Esophagus mucosa (tissue), 1 donor: ENCODE data around the gene GARIN3. TPM values are rescaled to one million over a fixed set of nuclear protein-coding genes. Genes with fewer than 3 reads are reported as not detected.

ENCODE experiments used
- ATAC-seq: fragments of 200-7000 bp; cut with Tn5 transposase; one replicate; pipeline ENCODE4 v1.9.1; 2020
- total RNA-seq: library from RNA; stranded (reverse); gene quantifications from one replicate; pipeline ENCODE4 v1.2.4, GENCODE V29; 2023
- donor health status: DM: yes; HTN: yes; CAD: no.

The GARIN3 gene
- total RNA-seq, 1 donor from 2014 or later = not detected

DNA sequence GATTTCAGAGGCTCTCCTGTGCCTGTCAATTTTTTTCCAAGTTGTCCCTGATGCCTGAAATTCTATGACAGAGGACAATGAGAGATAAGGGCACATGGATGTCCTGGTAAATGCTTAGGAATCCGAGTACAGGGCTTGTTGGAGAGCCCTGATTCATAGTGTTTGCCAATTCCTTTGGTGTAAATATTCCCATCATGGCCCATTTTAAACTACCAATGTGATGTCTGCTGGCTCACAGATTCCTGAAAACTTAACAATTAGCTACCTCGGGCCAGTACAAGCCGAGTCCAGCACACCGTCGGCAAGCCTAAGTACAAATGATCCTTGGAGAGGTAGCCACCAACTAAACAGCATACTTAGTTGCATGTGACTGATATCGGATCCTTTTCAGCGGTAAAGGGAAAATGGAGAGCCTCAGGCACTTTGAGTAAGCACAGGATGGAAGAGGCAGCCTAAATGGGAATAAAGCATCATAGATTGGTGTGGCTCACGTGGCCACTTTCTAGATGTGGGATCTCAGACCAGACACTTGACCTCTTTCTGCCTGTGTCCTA, 18.1 kb upstream of the GARIN3 start:
- no peak for ATAC-seq

DNA sequence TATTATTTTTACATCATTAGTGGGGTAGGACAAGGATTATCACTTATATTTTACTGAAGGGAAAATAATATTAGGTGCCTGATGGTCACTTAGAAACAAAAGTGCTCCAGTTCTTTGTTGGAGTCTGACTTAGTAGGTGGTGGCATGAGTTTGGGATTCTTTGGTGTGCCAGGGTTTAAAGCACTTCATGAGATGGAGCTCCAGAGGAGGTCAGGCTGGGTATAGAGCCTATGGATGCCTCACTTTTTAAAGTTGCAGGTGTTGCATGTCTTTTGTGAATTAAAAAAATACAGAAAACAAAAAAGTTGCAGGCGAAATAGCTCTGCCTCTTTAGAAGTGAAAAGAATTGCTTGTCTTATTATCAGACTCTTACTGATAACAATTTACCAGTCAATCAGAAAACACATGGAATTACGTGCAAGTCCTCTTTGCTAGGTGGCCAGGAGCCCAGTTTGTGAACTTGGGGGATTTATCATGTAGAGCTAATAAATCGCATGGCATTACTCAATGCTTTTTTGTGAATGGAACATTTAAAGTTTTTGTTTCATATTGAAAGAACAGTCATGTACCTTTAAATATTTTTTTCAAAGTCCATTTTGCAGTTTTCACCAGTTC, 16.2 kb upstream of the GARIN3 start:
- no peak for ATAC-seq

DNA sequence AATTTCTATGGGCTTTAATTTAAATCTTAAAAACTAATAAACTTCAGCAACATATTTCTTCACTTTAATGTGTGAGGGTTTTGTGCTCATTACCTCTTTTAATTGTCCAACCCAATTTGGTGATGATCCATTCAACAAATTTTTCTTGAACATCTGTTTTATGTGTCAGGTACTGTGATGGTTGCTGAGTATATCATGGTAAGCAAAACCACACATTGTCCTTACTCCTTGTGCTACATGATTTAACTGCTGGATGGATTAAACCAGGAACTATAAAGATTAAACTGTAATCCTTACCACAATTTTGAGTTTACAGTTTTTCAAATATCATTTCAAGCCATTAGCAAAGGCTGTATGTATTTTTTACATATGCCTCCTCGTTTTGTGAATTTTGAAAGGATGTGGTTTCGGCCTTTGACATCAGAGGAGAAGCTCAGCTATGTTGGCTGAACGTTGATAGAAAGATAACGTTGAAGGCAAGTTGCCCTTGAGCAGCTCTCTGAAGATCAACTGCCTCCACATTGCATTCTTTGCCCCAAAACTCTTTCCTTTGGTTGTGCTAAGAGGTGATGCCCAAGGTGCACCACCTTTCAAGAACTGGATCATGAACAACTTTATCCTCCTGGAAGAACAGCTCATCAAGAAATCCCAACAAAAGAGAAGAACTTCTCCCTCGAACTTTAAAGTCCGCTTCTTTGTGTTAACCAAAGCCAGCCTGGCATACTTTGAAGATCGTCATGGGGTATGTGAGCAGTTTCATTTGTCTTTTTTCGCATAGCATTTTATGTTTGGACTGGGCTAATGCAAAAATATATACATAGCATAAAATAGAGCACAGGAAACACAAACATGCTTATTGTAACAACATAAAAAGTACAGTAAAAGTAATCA, 14.6 kb upstream of the GARIN3 start, which contains the start of gene ITK:
ITK (plus strand) TSS at position 467 of the 891 bp plus-strand sequence; CDS start at position 605, 138 bp downstream.
- ATAC-seq = no peak

DNA sequence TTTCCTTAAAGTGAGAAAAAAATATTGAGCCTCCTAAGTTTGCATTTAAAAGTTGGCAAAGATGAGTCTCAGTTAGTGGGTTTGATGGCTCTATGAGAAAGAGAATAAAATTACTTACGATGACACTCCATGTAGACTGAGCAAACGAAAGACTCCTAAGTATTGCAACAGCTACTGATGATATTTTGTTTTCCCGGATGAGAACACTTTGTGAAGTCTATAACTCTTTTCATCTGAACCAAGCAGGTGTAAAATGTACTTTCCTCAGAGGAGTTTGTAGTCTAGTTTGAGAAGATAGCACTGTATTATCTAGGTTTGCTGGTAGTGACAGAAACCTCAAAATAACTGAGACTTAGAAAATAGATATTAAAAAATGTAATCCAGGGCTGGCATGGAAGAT, 12.9 kb upstream of the GARIN3 start:
- no peak for ATAC-seq

DNA sequence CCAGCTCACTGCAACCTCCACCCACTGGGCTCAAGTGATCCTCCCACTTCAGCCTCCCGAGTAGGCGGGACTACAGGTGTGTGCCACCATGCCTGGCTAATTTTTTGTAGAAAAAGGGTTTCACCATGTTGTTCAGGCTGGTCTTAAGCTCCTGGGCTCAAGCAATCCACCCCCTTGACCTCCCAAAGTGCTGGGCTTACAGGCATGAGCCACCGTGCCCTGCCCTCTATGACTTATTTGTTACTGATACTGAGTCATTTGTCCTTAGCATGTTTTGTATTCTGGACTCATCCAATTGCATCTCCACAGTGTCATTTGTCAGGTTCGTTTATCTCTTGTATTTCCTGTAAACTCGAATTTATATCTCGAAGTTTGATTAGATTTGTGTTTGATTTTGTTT, 11.9 kb upstream of the GARIN3 start:
- no peak for ATAC-seq

DNA sequence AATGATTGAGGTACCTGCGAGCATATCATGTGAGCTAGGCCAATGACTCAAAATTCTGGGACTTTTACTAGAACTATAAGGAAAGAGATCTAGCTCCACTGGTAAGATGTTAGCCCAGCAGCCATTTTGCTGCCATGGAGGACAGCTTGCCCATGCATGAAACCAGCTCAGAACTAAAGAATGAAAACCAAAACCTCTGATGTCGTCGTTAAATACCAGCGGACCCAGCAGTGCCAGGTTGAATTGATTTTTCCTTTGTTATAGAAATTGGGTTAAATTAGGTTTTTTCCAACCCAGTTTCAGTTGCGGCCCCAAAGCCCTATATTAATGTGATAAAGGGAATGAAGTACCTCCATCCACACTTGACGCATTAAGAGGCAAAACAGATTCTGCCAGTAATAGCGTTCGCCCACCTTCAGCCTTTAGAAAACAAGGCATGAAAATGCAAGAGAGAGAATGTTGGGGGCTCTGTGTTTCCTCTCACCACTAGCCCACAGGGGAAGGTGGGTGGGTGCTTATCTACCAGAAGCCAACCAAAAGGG, 9.1 kb upstream of the GARIN3 start:
- no peak for ATAC-seq

DNA sequence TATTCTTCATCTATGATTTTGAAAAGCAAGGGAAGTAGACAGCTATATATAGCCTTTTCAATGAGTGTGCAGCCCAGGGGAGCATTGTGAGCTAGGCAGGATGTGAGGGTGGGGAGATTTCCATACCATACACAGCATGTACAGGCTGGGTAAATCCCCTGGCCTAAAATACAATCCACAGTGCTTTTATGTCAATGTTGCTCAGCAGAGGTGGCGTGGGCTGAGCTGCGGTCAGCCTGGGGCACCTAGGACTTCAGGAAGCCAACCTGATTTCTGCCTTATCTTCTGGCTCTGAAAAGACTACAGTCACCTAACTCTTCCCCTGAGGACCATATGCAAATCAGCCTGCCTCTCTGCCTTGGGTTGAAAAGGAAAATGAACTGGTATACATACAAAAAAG, 6.3 kb upstream of the GARIN3 start:
- ATAC-seq = peak; percentile 42

DNA sequence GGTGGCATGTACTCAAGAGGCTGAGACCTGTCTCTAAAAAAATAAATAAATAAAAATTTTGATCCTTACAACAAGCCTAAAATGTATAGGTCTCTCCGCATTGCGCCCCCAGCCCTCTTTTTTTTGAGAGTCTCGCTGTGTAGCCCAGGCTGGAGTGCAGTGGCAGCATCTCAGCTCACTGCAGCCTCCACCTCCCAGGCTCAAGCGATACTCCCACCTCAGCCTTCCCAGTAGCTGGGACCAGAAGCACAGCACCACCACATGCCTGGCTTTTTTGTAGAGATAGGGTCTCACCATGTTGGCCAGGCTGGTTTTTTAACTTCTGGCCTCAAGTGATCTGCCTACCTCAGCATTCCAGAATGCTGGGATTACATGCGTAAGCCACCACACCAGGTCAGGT, 2.2 kb upstream of the GARIN3 start:
- ATAC-seq = no peak

DNA sequence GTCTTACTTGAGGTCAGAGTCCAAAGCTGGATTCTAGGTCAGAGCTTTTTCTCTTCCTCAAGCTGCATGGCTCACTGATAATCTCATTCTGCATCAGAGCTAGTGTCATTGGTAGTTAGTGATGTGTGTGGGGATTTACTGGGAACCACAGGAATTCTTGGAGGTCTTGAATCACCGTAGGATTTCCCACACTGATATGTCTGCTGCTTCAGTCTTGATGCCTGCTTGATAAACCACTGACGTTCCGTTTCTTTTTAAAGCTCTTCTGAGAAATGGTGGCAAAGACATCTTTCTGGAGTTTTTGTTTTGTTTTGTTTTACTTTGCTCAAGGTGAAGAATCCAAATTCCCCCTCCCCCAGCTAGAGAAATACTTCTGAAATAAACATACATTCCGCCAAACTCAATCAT, 1.2 kb upstream of the GARIN3 start:
- ATAC-seq = no peak

DNA sequence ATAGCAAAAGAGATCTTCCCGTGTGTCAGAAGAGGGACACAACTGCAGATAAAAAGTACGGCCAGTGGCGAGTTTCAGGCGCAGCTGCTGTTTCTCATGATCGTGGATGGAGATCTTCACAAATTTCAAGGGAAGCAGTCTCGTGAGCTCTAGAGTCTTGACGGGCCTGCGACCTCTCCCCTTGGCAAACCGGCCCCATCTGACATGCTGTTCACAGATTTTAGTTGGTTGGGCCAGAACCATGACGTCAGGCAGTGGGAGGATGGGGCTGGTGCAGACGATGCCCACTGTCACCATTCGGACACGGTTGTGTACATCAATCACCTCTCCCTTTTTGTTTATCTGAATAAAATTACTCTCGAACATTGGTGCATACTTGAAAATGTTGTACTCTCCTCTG, 396 bp downstream of the GARIN3 start:
- ATAC-seq = no peak

DNA sequence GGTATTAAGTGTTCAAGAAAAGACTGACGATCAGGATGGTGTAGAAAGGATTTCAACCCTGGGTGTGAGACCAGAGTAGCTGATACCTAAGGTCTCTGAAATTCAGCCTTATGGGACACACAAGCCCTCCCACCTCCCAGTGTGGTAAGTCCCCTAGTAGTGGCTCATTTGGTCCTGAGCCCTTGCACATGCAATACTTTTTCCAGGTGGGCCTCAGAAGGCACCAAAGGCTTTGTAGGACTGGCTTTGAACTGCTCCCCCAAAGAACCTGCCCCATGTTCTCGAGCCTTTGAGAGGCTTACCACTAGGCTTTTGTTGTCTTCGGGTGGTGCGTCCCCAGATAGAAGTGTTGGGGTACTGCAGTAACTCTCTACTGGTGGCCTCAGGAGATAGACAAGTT, 803 bp downstream of the GARIN3 start:
- ATAC-seq = no peak

DNA sequence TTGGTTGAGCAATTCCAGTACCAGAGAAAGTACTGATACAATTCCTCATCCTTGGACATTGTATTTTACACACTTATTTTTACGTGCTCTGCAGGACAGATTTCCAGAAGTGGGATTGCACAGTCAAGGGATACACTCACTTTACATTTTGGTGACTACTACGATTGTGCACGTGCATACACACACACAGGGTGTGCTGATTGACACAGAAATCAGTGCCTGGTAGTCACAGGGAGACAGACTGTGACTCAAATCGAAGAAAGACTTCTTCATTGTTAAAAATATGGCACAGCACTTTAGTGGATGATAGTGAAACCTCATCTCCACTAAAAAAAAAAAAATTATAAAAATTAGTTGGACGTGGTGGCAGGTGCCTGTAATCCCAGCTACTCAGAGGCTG, 1.5 kb downstream of the GARIN3 start:
- no peak for ATAC-seq

DNA sequence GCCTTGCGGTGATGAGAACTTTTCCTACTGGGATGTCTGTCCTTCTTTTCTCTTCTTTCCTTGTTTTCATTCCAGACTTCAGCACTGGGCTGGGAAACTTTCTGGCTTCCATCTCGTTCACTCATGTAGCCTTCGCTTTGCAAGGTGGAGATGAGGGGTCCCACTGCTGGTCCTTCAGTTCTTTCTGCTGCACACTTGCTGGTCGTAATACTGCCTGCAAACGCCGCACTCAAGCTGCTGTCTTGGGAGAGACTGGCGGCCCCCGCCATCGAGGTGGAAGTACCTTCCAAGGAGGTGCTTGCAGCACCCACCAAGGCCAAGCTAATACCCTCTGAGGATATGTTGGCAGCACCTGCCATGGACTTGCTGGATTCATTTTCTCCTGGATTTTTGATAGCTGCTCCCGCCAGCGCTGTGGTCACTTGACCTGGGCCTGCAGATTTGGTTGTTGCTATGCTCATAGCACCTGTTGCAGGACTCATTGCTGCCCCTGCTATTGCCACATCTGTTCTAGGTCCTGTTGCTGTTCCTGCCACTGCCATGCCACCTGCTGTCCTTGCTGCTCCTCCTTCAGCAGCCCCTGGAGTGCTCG, 3.0 kb downstream of the GARIN3 start:
- ATAC-seq = no peak

DNA sequence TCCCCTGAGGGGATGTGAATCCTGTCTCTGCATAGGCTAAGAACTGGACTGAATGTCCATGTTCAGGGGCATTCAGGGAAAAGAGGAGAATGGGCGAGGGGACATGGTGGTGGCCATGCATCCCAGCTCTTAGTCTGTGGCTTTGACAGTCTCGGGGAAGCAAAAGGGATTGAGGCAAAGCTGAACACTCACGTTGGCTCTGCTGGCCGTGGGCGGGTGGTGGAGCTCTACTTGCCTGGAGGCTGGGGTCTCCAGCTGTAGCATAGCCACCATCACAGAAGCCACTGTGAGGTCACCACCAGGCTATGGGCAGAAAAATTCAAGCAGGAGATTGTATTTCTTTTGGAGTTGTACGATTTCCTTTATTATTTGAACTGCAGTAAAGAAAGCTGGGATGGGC, 4.1 kb downstream of the GARIN3 start:
- ATAC-seq = no peak

DNA sequence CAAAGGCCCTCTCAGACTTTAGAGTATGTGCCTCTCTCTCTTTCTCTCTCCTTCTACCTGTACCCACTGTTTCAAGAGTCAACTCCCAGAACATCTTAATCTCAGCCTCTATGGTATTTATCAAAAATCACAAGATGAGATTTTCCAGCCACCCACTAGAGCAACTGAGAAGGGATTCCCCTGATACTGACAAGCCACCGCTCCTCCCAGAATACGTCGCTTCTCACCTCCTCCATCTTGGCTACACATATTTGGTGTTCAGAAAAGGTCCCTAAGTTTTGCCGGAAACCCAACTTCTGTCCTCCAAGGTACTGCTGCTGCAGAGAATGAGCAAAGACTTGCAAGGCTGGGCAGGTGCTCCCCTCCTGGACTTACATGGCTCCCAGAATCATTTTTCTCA, 6.1 kb downstream of the GARIN3 start:
- no peak for ATAC-seq

DNA sequence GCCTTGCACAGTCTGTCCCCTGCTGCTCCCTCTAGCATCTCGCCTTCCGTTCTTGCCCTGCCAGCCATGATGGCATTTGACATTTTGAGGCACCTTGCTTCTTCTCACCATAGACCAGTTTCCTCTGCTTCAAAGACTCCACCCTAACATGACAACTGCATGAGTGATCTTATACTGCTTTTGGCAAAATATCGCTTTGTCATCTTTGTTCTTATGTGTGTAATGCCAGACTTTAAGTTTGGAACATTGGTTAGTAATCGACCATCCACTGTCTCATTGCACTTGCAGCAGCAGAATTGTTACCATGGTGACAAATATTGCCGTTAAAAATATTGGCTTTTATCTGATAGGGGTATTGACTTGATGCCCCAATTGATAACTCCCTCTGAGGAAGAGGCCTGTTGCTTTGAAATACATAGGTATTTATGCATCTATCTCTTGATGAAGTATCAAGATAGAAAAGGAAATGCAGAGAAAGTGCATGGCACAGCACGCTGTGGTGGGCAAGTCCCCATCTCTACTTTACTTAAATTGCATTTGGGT, 6.8 kb downstream of the GARIN3 start:
- no peak for ATAC-seq

DNA sequence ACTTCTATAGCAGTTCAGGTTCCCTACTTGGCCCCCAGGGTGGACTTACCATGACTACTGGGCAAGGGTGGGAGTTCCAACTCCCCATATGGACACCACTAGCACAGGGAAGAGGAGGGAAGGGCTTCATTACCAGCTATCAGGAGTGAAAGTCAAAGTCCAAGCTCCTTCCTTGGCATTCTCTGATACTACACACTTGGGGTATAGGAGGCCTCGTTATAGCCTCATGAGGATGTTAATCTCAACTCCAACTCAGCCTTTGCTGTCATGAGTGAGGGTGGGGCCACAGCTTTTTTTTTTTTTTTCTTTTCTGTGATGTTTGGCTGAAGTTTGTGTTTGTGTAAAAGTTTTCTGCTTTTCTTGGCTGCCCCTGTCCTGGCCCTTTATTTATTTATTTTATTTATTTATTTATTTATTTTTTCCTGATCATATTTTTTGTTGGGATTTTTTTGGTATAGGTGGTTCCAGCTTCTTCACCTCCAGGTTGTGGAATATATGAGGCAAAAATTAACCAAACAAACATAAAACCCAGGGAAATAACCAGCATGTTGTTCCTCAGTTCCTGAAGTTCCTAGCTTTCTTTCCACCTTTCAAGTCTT, 8.7 kb downstream of the GARIN3 start:
- no peak for ATAC-seq

DNA sequence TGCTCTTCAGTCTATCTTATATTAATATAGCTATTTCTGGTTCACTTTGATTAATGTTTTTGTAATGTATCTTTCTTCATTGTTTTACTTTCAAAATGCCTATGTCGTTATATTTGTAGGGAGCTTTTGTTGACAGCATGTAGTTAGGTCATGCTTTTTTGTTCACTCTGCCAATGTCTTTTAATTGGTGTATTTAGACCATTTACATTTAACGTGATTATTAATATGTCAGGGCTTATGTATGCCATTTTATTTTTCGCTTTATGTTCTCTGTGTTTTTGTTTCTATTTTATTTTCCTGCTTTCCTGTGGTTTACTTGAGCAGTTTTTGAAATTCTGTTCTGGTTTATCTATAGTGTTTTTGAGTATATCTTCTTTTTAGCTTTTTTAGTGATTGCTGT, 10.8 kb downstream of the GARIN3 start:
- no peak for ATAC-seq

DNA sequence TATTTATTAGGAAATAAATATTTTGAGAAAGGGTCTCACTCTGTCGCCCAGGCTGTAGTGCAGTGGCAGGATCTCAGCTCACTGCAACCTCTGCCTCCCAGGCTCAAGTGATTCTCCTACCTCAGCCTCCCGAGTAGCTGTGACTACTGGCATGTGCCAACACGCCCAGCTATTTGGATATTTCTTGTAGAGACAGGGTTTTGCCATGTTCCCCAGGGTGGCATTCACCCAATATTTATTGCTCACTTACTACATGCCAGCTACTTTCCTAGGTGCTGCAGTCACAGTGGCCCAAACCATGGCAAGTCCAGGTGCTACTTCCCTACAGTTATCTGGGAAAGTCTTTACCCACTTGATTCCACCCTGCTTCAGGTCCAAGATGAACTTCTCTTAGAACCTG, 15.1 kb downstream of the GARIN3 start:
- no peak for ATAC-seq

DNA sequence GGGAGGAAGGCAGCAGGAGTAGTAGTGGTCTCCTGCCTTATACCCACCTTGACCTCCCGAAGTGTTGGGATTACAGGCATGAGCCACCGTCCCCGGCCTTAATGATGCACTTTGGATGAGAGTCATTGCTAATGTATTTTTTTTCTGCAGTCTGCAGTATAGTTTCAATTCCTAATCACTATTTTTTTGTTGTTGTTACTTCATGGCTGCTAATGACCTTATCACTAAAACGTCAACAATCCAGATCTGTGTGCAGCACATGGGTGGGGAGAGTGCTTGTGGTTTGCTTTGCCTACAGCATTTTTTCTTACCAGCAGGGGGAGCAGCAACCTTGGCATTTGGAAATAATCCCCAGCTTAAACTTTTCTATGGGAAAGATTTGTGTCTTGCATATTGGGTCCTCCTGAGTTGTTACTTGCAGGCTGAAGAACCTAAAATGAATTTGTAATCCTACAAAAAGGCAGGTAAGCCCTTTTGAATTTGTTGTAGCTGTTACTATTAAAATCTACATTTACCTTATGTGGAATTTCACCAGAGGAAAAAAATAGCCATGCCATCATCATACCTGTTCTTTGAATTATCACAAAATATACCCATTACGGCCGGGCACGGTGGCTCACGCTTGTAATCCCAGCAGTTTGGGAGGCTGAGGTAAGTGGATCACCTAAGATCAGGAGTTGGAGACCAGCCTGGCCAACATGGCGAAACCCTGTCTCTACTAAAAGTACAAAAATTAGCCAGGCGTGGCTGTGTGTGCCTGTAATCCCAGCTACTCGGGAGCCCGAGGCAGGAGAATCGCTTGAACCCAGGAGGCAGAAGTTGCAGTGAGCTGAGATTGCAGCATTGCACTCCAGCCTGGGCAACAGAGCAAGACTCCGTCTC, 17.1 kb downstream of the GARIN3 start:
- ATAC-seq = peak; percentile 73
